ENCODE measurements around the gene RAB11A. TPM values are rescaled to one million over a fixed set of nuclear protein-coding genes. Genes with fewer than 3 reads are reported as not detected.

RAB11A gene
- total RNA-seq, result 100 to 1,000 TPM in 2 of 4 donors, 10 to 100 TPM in 2; 25.5 to 322 (median 134) TPM

GRCh38 chr15:65869126-65869953 lies at the start of gene RAB11A:
Gene RAB11A, plus strand, starts transcription at chr15:65869491. Its CDS starts 95 bp downstream, at chr15:65869586.
- Histone ChIP-seq H3K4me1 (peaks cover 0 to 35% (median 11%) of the 10 kb centered on the region in 4 donors), H3K9me3 (no peaks in the 10 kb centered on the region), H3K36me3 (no peaks in the 10 kb centered on the region), H3K27me3 (no peaks in the 10 kb centered on the region), H3K27ac (peak within 1 kb of the TSS; percentile 96 to 98 (median 97)), H3K4me3 (peak within 1 kb of the TSS; percentile 70 to 90 (median 82))
- peak; percentile 96 for DNase-seq
- in situ Hi-C loops (cut with MboI; ENCODE audit: low pct_ligation_motif_present in 1 of 4, low pct_unique_long_range_greater_than_20kb in 1 of 4, low sequenced_read_pairs in 3 of 4), result loop anchor here in 1 of 4 donors (25.0 kb wide), 1 partner anchor 232 kb away; no protein-coding TSS in a partner anchor
- WGBS, 2 donors (ENCODE audit: low coverage in 1 of 2), result 0 to 1% methylated on average over 16 to 58 of the region's 62 CpGs
- TF ChIP-seq POLR2AphosphoS5 (IDR thresholded peaks at IDR 0.05), result peak; percentile 94 to 97 (median 96)
- TF ChIP-seq POLR2A (IDR thresholded peaks at IDR 0.05), result peak; percentile 98
- TF ChIP-seq EP300 (IDR thresholded peaks at IDR 0.05; ENCODE audit: low read depth), result peak; percentile 37
- peak; percentile 3 to 34 (median 16) for TF ChIP-seq CTCF (IDR thresholded peaks at IDR 0.05)
- intact Hi-C loops (cut with DNase I; ENCODE audit: low total_unique reads), result loop anchor here (10.0 kb wide), 1 partner anchor 75 kb away; the partner anchor contains the start of gene DENND4A

GRCh38 chr15:65819563-65819960 lies 49.7 kb upstream of the RAB11A start:
- Histone ChIP-seq H3K36me3 (no peaks in the 10 kb centered on the region), H3K4me1 (peaks cover 0 to 16% (median 2%) of the 10 kb centered on the region in 4 donors), H3K27me3 (no peaks in the 10 kb centered on the region), H3K9me3 (no peaks in the 10 kb centered on the region), H3K27ac (peak overlapping the region in 3 of 4 donors; percentile 22 to 40 (median 34)), H3K4me3 (no peak overlapping the region)
- WGBS, 2 donors (ENCODE audit: low coverage in 1 of 2), result 86 to 100% methylated on average over 2 to 3 of the region's 3 CpGs
- intact Hi-C loops (cut with DNase I; ENCODE audit: low total_unique reads) (no loop called here), in situ Hi-C loops (cut with MboI; ENCODE audit: low pct_ligation_motif_present in 1 of 4, low pct_unique_long_range_greater_than_20kb in 1 of 4, low sequenced_read_pairs in 3 of 4) (no loop called here)
- TF ChIP-seq CTCF (IDR thresholded peaks at IDR 0.05) (no peak), EP300 (IDR thresholded peaks at IDR 0.05; ENCODE audit: low read depth) (no peak), POLR2A (IDR thresholded peaks at IDR 0.05) (no peak), POLR2AphosphoS5 (IDR thresholded peaks at IDR 0.05) (no peak)
- no peak for DNase-seq

GRCh38 chr15:65821070-65821469 lies 48.2 kb upstream of the RAB11A start:
- no peak overlapping the region for H3K4me3 ChIP-seq
- H3K9me3 ChIP-seq, result no peaks in the 10 kb centered on the region
- H3K27ac ChIP-seq, result no peak overlapping the region
- TF ChIP-seq POLR2A (IDR thresholded peaks at IDR 0.05), result no peak
- no peak for TF ChIP-seq POLR2AphosphoS5 (IDR thresholded peaks at IDR 0.05)
- TF ChIP-seq EP300 (IDR thresholded peaks at IDR 0.05; ENCODE audit: low read depth), result no peak
- TF ChIP-seq CTCF (IDR thresholded peaks at IDR 0.05), result no peak
- H3K36me3 ChIP-seq, result no peaks in the 10 kb centered on the region
- H3K4me1 ChIP-seq, result peaks cover 0 to 16% (median 2%) of the 10 kb centered on the region in 4 donors
- intact Hi-C loops (cut with DNase I; ENCODE audit: low total_unique reads) (no loop called here), in situ Hi-C loops (cut with MboI; ENCODE audit: low pct_ligation_motif_present in 1 of 4, low pct_unique_long_range_greater_than_20kb in 1 of 4, low sequenced_read_pairs in 3 of 4) (no loop called here)
- no peak for DNase-seq
- no peaks in the 10 kb centered on the region for H3K27me3 ChIP-seq

- Histone ChIP-seq H3K36me3 (no peaks in the 10 kb centered on the region), H3K4me3 (no peak overlapping the region), H3K27ac (no peak overlapping the region), H3K4me1 (peaks cover 0 to 16% (median 2%) of the 10 kb centered on the region in 4 donors), H3K9me3 (no peaks in the 10 kb centered on the region), H3K27me3 (no peaks in the 10 kb centered on the region)
- no peak for DNase-seq
- intact Hi-C loops (cut with DNase I; ENCODE audit: low total_unique reads), result no loop called here
- TF ChIP-seq POLR2AphosphoS5 (IDR thresholded peaks at IDR 0.05) (no peak), POLR2A (IDR thresholded peaks at IDR 0.05) (no peak), CTCF (IDR thresholded peaks at IDR 0.05) (no peak), EP300 (IDR thresholded peaks at IDR 0.05; ENCODE audit: low read depth) (no peak)
- 65 to 76% methylated on average over 2 to 3 of the region's 3 CpGs for WGBS, 2 donors (ENCODE audit: low coverage in 1 of 2)
- in situ Hi-C loops (cut with MboI; ENCODE audit: low pct_ligation_motif_present in 1 of 4, low pct_unique_long_range_greater_than_20kb in 1 of 4, low sequenced_read_pairs in 3 of 4), result no loop called here
Observed at GRCh38 chr15:65822316-65822715, 47.0 kb upstream of the RAB11A start.

Measured in transverse colon (tissue), 4 donors.